22Rv1 (cell line): ENCODE data around the gene USE1.

Experiments used
- H3K27ac ChIP-seq: fragments of 450-650 bp; 2 replicates; pipeline ENCODE4 v1.5.1; 2017
- ZFX ChIP-seq: fragments of 450-650 bp; IDR thresholded peaks from 2 replicates; pipeline ENCODE4 v1.6.1; 2017; ENCODE audit warnings: antibody characterized with exemption, borderline replicate concordance
- TF ChIP-seq, protein P1 (sequence below): fragments of 450-650 bp; IDR thresholded peaks from 2 replicates; pipeline ENCODE4 v1.5.1; 2017; ENCODE audit warnings: mild to moderate bottlenecking

The USE1 gene

DNA sequence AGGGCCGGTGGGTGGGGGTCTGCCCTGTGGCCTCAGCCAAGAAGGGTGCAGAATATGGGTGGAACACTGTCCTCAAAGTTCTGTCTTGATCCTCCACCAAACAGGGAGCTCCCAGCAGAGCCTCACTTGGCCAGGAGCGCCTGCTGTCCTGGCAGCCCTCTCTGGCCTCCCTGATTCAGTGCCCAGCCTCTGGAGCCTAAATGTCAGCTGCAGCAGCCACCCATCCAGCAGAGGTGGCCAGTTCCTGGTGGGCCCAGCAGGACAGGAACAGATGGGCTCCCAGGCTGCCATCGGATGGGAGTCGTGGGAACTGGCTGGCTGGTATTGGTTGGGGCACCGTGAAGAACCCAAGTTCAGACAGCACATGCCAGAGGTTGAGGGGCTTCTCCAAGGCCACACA is 1.8 kb upstream of the USE1 start:
- TF ChIP-seq, protein P1, sequence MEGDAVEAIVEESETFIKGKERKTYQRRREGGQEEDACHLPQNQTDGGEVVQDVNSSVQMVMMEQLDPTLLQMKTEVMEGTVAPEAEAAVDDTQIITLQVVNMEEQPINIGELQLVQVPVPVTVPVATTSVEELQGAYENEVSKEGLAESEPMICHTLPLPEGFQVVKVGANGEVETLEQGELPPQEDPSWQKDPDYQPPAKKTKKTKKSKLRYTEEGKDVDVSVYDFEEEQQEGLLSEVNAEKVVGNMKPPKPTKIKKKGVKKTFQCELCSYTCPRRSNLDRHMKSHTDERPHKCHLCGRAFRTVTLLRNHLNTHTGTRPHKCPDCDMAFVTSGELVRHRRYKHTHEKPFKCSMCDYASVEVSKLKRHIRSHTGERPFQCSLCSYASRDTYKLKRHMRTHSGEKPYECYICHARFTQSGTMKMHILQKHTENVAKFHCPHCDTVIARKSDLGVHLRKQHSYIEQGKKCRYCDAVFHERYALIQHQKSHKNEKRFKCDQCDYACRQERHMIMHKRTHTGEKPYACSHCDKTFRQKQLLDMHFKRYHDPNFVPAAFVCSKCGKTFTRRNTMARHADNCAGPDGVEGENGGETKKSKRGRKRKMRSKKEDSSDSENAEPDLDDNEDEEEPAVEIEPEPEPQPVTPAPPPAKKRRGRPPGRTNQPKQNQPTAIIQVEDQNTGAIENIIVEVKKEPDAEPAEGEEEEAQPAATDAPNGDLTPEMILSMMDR, result no peak
- no peak for TF ChIP-seq ZFX
- H3K27ac ChIP-seq, result no peak overlapping the region

DNA sequence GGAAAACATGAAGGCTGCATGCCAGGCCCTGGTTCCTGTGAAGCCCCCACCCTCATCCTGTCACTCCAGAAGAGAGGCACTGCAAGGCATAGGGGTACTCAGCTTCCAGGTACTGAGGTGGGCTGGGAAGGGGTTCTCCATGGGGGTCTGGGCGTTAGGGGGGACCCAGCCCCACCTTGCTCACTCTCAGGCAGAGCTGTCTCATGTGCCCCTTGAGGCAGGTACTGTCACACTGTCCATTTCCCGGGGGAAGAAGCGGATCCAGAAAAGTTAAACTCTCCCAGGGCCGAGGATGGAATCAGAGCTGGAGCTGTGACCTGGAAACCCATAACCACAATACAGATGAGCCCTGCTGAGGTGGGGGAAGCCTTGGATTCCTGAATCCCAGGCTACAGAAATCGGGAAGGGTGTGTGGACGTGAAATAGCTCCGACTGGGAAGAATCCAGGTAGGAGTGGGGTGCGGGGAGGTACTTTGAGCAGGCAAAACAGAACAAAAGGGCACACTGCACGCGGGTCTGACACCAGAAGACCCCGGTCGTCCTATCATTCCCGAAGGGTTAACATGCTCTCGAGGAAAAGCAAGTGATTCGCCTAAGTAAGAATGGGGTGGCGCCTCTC is 540 bp upstream of the USE1 start:
- TF ChIP-seq ZFX, result no peak
- TF ChIP-seq, protein P1, result no peak
- H3K27ac ChIP-seq, result peak overlapping the region; percentile 85

DNA sequence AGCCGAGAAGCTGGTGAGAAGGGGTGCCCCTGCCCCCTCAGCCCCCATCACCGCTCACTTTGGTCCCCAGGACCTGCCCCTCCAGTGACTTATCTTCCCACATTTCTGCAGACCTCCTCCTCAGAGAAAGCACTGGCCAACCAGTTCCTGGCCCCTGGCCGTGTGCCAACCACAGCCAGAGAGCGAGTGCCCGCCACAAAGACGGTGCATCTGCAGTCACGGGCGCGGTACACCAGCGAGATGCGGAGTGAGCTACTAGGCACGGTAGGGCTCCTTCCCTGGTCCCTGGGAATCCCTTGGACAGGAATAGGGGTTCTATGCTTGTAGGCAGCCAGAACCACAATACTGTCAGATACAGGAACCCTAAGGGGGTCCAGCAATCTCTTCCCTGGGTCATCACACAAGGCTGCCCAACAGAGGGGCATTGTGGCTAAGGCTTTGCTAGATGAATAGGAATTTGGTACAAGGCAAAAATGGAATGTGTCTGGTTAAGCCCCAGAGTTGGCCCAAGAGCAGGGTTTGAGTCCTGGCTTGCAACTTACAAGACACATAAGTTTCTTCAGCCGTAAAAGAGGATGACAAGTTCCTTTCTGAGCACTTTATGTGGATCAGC is 1.0 kb downstream of the USE1 start:
- peak overlapping the region; percentile 85 for H3K27ac ChIP-seq
- no peak for TF ChIP-seq ZFX
- TF ChIP-seq, protein P1, result no peak

DNA sequence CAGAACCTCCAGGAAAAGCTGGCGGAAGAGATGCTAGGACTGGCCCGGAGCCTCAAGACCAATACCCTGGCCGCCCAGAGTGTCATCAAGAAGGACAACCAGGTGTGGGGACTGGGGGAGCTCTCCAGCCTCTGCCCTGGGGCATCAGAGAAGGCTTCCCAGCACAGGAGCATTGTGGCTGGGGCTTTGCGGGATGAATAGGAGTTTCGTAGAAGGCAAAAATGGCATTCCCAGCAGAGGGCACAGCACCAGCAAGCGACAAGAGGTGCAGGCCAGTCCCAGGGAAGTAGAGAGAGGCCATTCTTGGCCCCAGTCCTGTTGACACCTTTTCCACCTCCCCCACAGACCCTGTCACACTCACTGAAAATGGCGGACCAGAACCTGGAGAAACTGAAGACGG is 4.1 kb downstream of the USE1 start:
- H3K27ac ChIP-seq, result no peak overlapping the region
- no peak for TF ChIP-seq ZFX
- TF ChIP-seq, protein P1, result no peak

DNA sequence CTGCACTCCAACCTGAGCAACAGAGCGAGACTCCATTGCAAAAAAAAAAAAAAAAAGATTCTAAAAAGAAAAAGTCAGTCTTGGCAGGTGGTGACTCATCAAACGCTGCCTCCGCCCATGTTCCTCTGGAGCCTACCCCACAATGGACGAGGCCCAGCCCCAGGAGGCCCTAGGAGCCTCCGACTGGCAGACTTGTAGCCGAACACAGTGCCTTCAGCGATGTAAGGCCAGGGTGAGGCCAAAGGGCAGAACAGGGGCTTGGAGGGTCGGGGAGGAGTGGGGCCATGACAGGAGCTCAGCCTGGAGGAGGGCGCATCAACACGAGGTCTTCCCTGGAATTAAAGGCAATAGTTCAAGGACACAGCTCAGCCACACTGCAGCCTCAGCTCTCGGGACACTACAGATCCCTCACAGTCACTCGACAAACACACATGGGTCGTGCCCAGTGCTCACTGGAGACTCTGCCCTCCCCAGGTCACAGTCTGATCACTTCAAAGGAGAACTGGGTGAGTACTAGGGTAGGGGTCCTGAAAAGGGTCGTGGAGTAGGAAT is 5.1 kb downstream of the USE1 start:
- no peak overlapping the region for H3K27ac ChIP-seq
- TF ChIP-seq, protein P1, result no peak
- TF ChIP-seq ZFX, result no peak

DNA sequence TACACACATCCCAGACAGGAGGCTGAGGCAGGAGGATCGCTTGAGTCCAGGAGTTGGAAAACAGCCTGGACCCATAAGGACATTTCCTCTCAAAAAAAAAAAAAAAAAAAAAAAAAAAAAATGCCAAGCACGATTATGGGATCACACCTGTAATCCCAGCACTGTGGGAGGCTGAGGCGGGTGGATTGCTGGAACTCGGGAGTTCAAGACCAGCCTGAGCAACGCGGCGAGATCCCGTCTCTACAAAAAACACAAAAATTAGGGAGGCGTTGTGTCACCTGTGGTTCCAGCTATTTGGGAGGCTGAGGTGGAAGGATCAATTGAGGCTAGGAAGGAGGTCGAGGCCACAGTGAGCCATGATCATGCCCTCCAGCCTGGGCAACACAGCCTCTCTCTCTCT is 9.9 kb downstream of the USE1 start:
- TF ChIP-seq ZFX, result no peak
- TF ChIP-seq, protein P1, result no peak
- H3K27ac ChIP-seq, result peak overlapping the region; percentile 92; the same call in 1 of the 2 replicates
